Measurements from ENCODE around the gene NTF3. TPM values are rescaled to one million over a fixed set of nuclear protein-coding genes. Genes with fewer than 3 reads are reported as not detected.

NTF3 gene
- total and polyA plus RNA-seq, 9 of the 15 experiments (the other 6 are each of a cell fraction or from before 2014, with no cell fraction given) = not detected

- TF ChIP-seq ATF2 (CRISPR knock-in tag; IDR thresholded peaks at IDR 0.05) = no peak
- TF ChIP-seq POLR3G (IDR thresholded peaks at IDR 0.05; ENCODE audit: extremely low read depth, insufficient read length, insufficient replicate concordance) = no peak
- TF ChIP-seq MXI1 (IDR thresholded peaks at IDR 0.05; ENCODE audit: low read depth, low read length) = no peak
Observed at GRCh38 chr12:5511256-5511643, 79.3 kb downstream of the NTF3 start (continued).

- H3K27me3 ChIP-seq (ENCODE audit: control insufficient read depth in 2 of 2, insufficient read depth in 2 of 2, low read length in 2 of 2) = peaks cover 0 to 5% of the 10 kb centered on the region in 2 experiments; a peak in 1 of 5 replicates
- no peaks in the 10 kb centered on the region for H3K9me3 ChIP-seq (replicated peaks; ENCODE audit: control insufficient read depth, insufficient read depth, low read depth, low read length)
- no peak for TF ChIP-seq KAT2B (IDR thresholded peaks at IDR 0.05; ENCODE audit: low read depth, low read length)
- 0 out of 2 replicates have a peak, but pooled peaks have one; percentile 29 for TF ChIP-seq SMC3 (conservative IDR thresholded peaks at IDR 0.05; ENCODE audit: insufficient read depth, low read depth, low read length)
- TF ChIP-seq CHD1 (IDR thresholded peaks at IDR 0.05; ENCODE audit: low read length) = no peak
- TF ChIP-seq ZNF75A (CRISPR knock-in tag; IDR thresholded peaks at IDR 0.05) = no peak
- TF ChIP-seq HDAC2 (IDR thresholded peaks at IDR 0.05) = no peak
- TF ChIP-seq KLF13 (tag; IDR thresholded peaks at IDR 0.05; ENCODE audit: borderline replicate concordance, low read depth) = no peak
- TF ChIP-seq RAD21 (CRISPR knock-in tag; conservative IDR thresholded peaks at IDR 0.05 in 1 of 2, IDR thresholded peaks at IDR 0.05 in 1 of 2) = peak in 1 of 2 experiments; percentile 45; a peak in 1 of 4 replicates
- no peak for TF ChIP-seq GTF2A2 (tag; IDR thresholded peaks at IDR 0.05)
- TF ChIP-seq POLR3G (IDR thresholded peaks at IDR 0.05; ENCODE audit: extremely low read depth, insufficient read length, insufficient replicate concordance) = no peak
- no peak for TF ChIP-seq ZNF408 (CRISPR knock-in tag; IDR thresholded peaks at IDR 0.05; ENCODE audit: low read depth)
- no peak for TF ChIP-seq RNF219 (CRISPR knock-in tag; IDR thresholded peaks at IDR 0.05)
- TF ChIP-seq MIER1 (IDR thresholded peaks at IDR 0.05; ENCODE audit: low read depth) = no peak
Observed at GRCh38 chr12:5511644-5512600, 80.0 kb downstream of the NTF3 start.

More at GRCh38 chr12:5511644-5512600, 80.0 kb downstream of the NTF3 start:
- no TSS peak for BruUV-seq (replicated peaks)
- Histone ChIP-seq H3K4me2 (ENCODE audit: insufficient read depth, low read length) (no peak overlapping the region), H3K9ac (ENCODE audit: insufficient read depth in 1 of 2, low read depth in 2 of 2, low read length in 2 of 2) (no peak overlapping the region), H3K79me2 (ENCODE audit: control insufficient read depth, insufficient read depth, low read length) (no peaks in the 10 kb centered on the region), H3K4me1 (replicated peaks in 1 of 2; ENCODE audit: control insufficient read depth in 2 of 2, insufficient read depth in 2 of 2, low read length in 2 of 2) (no peaks in the 10 kb centered on the region; a peak in 1 of 5 replicates), H3K27ac (ENCODE audit: extremely low read depth, low read depth, low read length) (no peak overlapping the region), H3K36me3 (ENCODE audit: control insufficient read depth, insufficient read depth, low read length) (no peaks in the 10 kb centered on the region), H3K9me1 (ENCODE audit: control insufficient read depth, insufficient read depth, low read length) (no peaks in the 10 kb centered on the region), H3K4me3 (no peak overlapping the region), H4K20me1 (replicated peaks; ENCODE audit: control insufficient read depth, insufficient read depth, low read length) (no peaks in the 10 kb centered on the region; the same call in 1 of the 2 replicates), H2AFZ (ENCODE audit: low read depth, low read length) (no peak overlapping the region)
- ChIA-PET CTCF (ENCODE audit: low intra/inter-chr PET ratio) (no interaction called here), POLR2A (no interaction called here)
- intact Hi-C loops (cut with micrococcal nuclease) (loop anchor here (2.0 kb wide), 1 partner anchor 83 kb away; no protein-coding TSS in a partner anchor), in situ Hi-C loops (cut with MboI) (no loop called here)
- under 1% methylated on average over 22 of the region's 36 CpGs for WGBS (ENCODE audit: insufficient coverage, low coverage, missing lambda C conversion rate)
- DNase-seq (ENCODE audit: extremely low read depth in 1 of 4, low spot score in 3 of 4) (peak; percentile 19 to 31 (median 23)), FAIRE-seq (no peak), ATAC-seq (peak; percentile 69)

Data from K562 (cell line).